Caco-2 (cell line): ENCODE measurements around the gene PCK2. TPM values are rescaled to one million over a fixed set of nuclear protein-coding genes. Genes with fewer than 3 reads are reported as not detected.

Experiments used
- BruUV-seq: library from RNA; stranded (reverse); fragments of 400-500 nt; replicated peaks from 2 replicates; lab custom pipeline; 2021; lab: Mats Ljungman, UMichigan
- CTCF ChIA-PET: fragments of 300-600 bp; sonication (Branson Sonifier 250); formaldehyde crosslinking; loops from one replicate; lab custom pipeline; 2022; ENCODE audit warnings: antibody characterized with exemption; lab: Charles Lee
- POLR2A ChIA-PET: fragments of 300-600 bp; sonication (Branson Sonifier 250); formaldehyde crosslinking; loops from one replicate; lab custom pipeline; 2022; ENCODE audit warnings: antibody characterized with exemption; lab: Charles Lee
- DNase-seq, 2 experiments: peaks; one replicate each; pipeline versions ENCODE4 v3.0.0 to v3.0.0-alpha.2; 2020 to 2022
- H3K27me3 ChIP-seq: replicated peaks from 2 replicates; pipeline ENCODE4 v1.6.0; 2011; ENCODE audit warnings: low read length; ENCODE audit not compliant: control insufficient read depth, insufficient read depth
- H3K36me3 ChIP-seq: 2 replicates; pipeline ENCODE4 v1.5.1; 2011; ENCODE audit warnings: low read length; ENCODE audit not compliant: control insufficient read depth, insufficient read depth
- H3K4me1 ChIP-seq: fragments of 250-450 bp; sonication (Bioruptor Pico); 2 replicates; pipeline ENCODE4 v1.5.1; 2020; ENCODE audit warnings: mild to moderate bottlenecking
- H3K4me3 ChIP-seq: 2 replicates; pipeline ENCODE4 v1.5.1; 2011; ENCODE audit warnings: low read depth, mild to moderate bottlenecking, control low read depth, low read length
- H3K9me3 ChIP-seq: fragments of 250-450 bp; sonication (Bioruptor Pico); 2 replicates; pipeline ENCODE4 v1.5.1; 2020; ENCODE audit warnings: mild to moderate bottlenecking, moderate library complexity
- H3K27ac Mint-ChIP-seq: one replicate; pipeline ENCODE4 v1.8.0; 2022; ENCODE audit warnings: mixed read lengths; ENCODE audit not compliant: unreplicated experiment
- H3K27me3 Mint-ChIP-seq: one replicate; pipeline ENCODE4 v1.8.0; 2022; ENCODE audit warnings: mixed read lengths; ENCODE audit not compliant: insufficient read depth, unreplicated experiment
- H3K36me3 Mint-ChIP-seq: one replicate; pipeline ENCODE4 v1.8.0; 2022; ENCODE audit warnings: mild to moderate bottlenecking, mixed read lengths; ENCODE audit not compliant: insufficient read depth, unreplicated experiment
- H3K4me1 Mint-ChIP-seq: one replicate; pipeline ENCODE4 v1.8.0; 2022; ENCODE audit warnings: low read depth, mixed read lengths; ENCODE audit not compliant: unreplicated experiment
- H3K4me3 Mint-ChIP-seq: one replicate; pipeline ENCODE4 v1.8.0; 2022; ENCODE audit warnings: mild to moderate bottlenecking, moderate library complexity, mixed read lengths; ENCODE audit not compliant: unreplicated experiment
- H3K9me3 Mint-ChIP-seq: one replicate; pipeline ENCODE4 v1.8.0; 2022; ENCODE audit warnings: mixed read lengths; ENCODE audit not compliant: unreplicated experiment
- intact Hi-C: fragments of 100-400 bp; cut with micrococcal nuclease; formaldehyde crosslinking; loops from one replicate; pipeline ENCODE4 v1.10.0; 2022; ENCODE audit not compliant: unreplicated experiment
- total RNA-seq: library from RNA; stranded (reverse); gene quantifications from 2 replicates; pipeline ENCODE4 v1.2.3, GENCODE V29; 2022
- TF ChIP-seq, protein P1 (sequence below), 2 experiments: fragments of 200-600 bp in 1 of 2; IDR thresholded peaks; 1 replicate in 1 of 2; 2 replicates in 1 of 2; pipeline versions ENCODE4 v1.5.1 to v1.8.0; 2011 to 2022; ENCODE audit warnings: antibody characterized with exemption in 1 of 2, control low read depth in 1 of 2, inconsistent platforms in 1 of 2, low read depth in 1 of 2, low read length in 1 of 2, mild to moderate bottlenecking in 1 of 2, moderate library complexity in 1 of 2; ENCODE audit not compliant: insufficient read depth in 1 of 2, severe bottlenecking in 1 of 2, unreplicated experiment in 1 of 2

The PCK2 gene
- total RNA-seq, 1 experiment from 2014 or later = 146 TPM

DNA sequence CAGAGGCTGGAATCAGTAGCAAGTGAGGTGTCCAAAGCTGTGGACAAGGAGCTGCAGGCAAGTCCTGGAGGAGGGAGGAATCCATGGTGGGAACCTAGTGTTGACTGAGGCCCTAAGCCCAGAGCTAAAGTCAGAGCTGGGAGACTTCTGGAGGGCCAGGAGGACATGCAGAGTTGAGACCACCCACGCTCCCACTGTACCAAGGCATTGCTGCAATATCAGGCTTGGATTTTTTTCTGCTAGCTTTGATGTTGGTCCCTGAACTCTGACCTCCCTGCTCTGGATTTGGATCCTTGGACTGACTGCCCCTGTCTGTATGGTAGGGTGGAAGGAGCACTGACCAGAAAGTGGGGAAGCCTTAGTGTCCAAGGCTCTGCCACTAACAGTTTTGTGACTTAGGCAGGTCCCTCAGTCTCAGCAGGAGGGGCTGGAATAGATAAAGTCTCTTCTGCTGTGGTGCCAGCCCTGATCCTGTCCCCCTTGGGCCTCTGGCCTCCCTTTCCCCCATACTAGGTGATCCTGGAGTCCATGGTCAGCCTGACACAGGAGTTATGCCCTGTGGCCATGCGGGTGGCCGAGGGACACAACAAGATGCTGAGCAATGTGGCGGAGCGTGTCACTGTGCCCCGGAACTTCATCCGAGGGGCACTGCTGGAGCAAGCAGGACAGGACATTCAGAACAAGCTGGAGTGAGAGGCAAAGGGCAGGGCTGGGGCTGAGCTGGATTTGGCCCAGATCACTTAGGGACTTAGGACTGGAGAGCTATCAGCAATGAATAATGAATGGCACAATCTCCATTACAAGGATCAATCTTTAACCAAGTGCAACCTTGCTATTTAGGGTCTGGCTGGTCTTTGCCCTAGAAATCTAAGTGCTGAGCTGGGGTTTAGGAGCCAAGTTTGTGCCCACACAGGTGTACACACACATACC lies 32.9 kb upstream of the PCK2 start:
- TF ChIP-seq, protein P1, sequence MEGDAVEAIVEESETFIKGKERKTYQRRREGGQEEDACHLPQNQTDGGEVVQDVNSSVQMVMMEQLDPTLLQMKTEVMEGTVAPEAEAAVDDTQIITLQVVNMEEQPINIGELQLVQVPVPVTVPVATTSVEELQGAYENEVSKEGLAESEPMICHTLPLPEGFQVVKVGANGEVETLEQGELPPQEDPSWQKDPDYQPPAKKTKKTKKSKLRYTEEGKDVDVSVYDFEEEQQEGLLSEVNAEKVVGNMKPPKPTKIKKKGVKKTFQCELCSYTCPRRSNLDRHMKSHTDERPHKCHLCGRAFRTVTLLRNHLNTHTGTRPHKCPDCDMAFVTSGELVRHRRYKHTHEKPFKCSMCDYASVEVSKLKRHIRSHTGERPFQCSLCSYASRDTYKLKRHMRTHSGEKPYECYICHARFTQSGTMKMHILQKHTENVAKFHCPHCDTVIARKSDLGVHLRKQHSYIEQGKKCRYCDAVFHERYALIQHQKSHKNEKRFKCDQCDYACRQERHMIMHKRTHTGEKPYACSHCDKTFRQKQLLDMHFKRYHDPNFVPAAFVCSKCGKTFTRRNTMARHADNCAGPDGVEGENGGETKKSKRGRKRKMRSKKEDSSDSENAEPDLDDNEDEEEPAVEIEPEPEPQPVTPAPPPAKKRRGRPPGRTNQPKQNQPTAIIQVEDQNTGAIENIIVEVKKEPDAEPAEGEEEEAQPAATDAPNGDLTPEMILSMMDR (IDR thresholded peaks at IDR 0.05; ENCODE audit: insufficient read depth in 1 of 2, low read depth in 1 of 2, low read length in 1 of 2, severe bottlenecking in 1 of 2, unreplicated experiment in 1 of 2) = no peak
- H3K4me1 ChIP-seq = peaks cover 3% of the 10 kb centered on the region; the same call in 1 of the 2 replicates
- no peaks in the 10 kb centered on the region for H3K27me3 ChIP-seq
- Mint-ChIP-seq H3K36me3 (no peaks in the 10 kb centered on the region), H3K4me1 (peaks cover 2% of the 10 kb centered on the region), H3K27me3 (no peaks in the 10 kb centered on the region), H3K4me3 (no peak overlapping the region), H3K27ac (no peak overlapping the region), H3K9me3 (no peaks in the 10 kb centered on the region)
- BruUV-seq = no TSS peak
- intact Hi-C loops = no loop called here
- ChIA-PET POLR2A (no interaction called here), CTCF (interaction anchor here (1.0 to 1.4 kb wide), 4 partner anchors 9 to 47 kb away, joined by 3 to 6 read pairs (median 4); no protein-coding TSS in a partner anchor)
- H3K36me3 ChIP-seq = no peaks in the 10 kb centered on the region
- no peaks in the 10 kb centered on the region for H3K9me3 ChIP-seq
- H3K4me3 ChIP-seq = no peak overlapping the region
- no peak for DNase-seq

- no peak overlapping the region for H3K4me3 ChIP-seq
- POLR2A ChIA-PET = no interaction called here
- TF ChIP-seq, protein P1 (IDR thresholded peaks at IDR 0.05; ENCODE audit: insufficient read depth in 1 of 2, low read depth in 1 of 2, low read length in 1 of 2, severe bottlenecking in 1 of 2, unreplicated experiment in 1 of 2) = no peak
- Mint-ChIP-seq H3K9me3 (no peaks in the 10 kb centered on the region), H3K4me1 (peaks cover 6% of the 10 kb centered on the region), H3K36me3 (no peaks in the 10 kb centered on the region), H3K27ac (no peak overlapping the region), H3K27me3 (no peaks in the 10 kb centered on the region), H3K4me3 (no peak overlapping the region)
- no TSS peak for BruUV-seq
- peaks cover 14% of the 10 kb centered on the region; the same call in 1 of the 2 replicates for H3K4me1 ChIP-seq
- no peaks in the 10 kb centered on the region for H3K9me3 ChIP-seq
- no peaks in the 10 kb centered on the region for H3K36me3 ChIP-seq
- CTCF ChIA-PET = interaction anchor here (0.6 to 1.4 kb wide), 4 partner anchors 28 to 48 kb away, joined by 3 to 6 read pairs (median 4); partner anchors contain the start of gene PCK2
- intact Hi-C loops = no loop called here
- no peak for DNase-seq
- H3K27me3 ChIP-seq = no peaks in the 10 kb centered on the region
These were observed 31.7 kb upstream of the PCK2 start for GRCh38 chr14:24062216-24062980.

DNA sequence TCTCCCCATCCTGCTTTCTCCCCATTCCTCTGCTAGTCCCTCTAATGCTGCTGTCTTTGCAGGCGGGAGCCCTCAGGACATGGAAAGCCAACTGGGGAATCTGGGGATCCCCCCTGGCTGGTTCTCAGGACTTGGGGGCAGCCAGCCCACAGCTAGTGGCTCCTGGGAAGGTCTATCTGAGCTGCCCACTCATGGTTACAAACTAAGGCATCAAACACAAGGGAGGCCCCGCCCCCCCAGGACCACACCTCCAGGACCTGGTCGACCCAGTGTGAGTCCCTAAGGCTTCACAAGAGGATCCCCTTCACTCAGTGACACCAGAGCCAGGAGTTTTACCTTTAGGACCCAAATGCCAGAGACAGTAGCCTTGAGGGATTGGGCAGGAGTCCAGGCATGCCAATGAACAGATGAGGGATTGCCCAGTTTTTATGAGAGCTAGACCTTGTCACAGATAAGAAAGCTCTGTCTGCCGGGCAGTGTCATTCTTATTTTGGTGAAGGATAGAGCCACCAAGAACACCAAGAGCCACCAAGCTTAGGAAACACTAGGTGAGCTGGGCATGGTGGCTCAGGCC lies 30.8 kb upstream of the PCK2 start:
- no peak overlapping the region for H3K27ac Mint-ChIP-seq
- H3K4me3 ChIP-seq = no peak overlapping the region
- H3K9me3 Mint-ChIP-seq = no peaks in the 10 kb centered on the region
- H3K4me3 Mint-ChIP-seq = no peak overlapping the region
- intact Hi-C loops = no loop called here
- H3K27me3 Mint-ChIP-seq = no peaks in the 10 kb centered on the region
- CTCF ChIA-PET = interaction anchor here (0.6 kb wide), 1 partner anchor 30 kb away, joined by 7 read pairs; no protein-coding TSS in a partner anchor
- no peaks in the 10 kb centered on the region for H3K36me3 ChIP-seq
- H3K4me1 Mint-ChIP-seq = peaks cover 6% of the 10 kb centered on the region
- no peaks in the 10 kb centered on the region for H3K36me3 Mint-ChIP-seq
- no peaks in the 10 kb centered on the region for H3K27me3 ChIP-seq
- BruUV-seq = no TSS peak
- peaks cover 14% of the 10 kb centered on the region; the same call in 1 of the 2 replicates for H3K4me1 ChIP-seq
- POLR2A ChIA-PET = no interaction called here
- H3K9me3 ChIP-seq = no peaks in the 10 kb centered on the region
- TF ChIP-seq, protein P1 (IDR thresholded peaks at IDR 0.05; ENCODE audit: insufficient read depth in 1 of 2, low read depth in 1 of 2, low read length in 1 of 2, severe bottlenecking in 1 of 2, unreplicated experiment in 1 of 2) = no peak
- DNase-seq = no peak
